Esophagus muscularis mucosa (tissue), 4 donors: Measurements from ENCODE around the gene FADS2.

Experiments used
- EP300 ChIP-seq: sonication (generic); formaldehyde crosslinking; IDR thresholded peaks from one replicate; pipeline ENCODE4 v1.6.1; 2017; ENCODE audit warnings: antibody characterized with exemption
- POLR2A ChIP-seq: fragments of 450-650 bp; IDR thresholded peaks from one replicate; pipeline ENCODE4 v1.6.1; 2017; ENCODE audit warnings: antibody characterized with exemption, moderate library complexity, mild to moderate bottlenecking, low read depth
- POLR2AphosphoS5 ChIP-seq, 2 donors: sonication (generic); formaldehyde crosslinking; IDR thresholded peaks; one replicate each; pipeline ENCODE4 v1.6.1; 2017; ENCODE audit warnings: antibody characterized with exemption in 2 of 2
- TF ChIP-seq, protein P1 (sequence below), 3 experiments: fragments of 200-600 bp in 2 of 3; fragments of 450-650 bp in 1 of 3; sonication (generic) in 2 of 3; IDR thresholded peaks; one replicate each; pipeline ENCODE4 v1.5.1; 2017 to 2019; ENCODE audit warnings: antibody characterized with exemption in 3 of 3, mild to moderate bottlenecking in 2 of 3, moderate library complexity in 1 of 3

- TF ChIP-seq, protein P1, sequence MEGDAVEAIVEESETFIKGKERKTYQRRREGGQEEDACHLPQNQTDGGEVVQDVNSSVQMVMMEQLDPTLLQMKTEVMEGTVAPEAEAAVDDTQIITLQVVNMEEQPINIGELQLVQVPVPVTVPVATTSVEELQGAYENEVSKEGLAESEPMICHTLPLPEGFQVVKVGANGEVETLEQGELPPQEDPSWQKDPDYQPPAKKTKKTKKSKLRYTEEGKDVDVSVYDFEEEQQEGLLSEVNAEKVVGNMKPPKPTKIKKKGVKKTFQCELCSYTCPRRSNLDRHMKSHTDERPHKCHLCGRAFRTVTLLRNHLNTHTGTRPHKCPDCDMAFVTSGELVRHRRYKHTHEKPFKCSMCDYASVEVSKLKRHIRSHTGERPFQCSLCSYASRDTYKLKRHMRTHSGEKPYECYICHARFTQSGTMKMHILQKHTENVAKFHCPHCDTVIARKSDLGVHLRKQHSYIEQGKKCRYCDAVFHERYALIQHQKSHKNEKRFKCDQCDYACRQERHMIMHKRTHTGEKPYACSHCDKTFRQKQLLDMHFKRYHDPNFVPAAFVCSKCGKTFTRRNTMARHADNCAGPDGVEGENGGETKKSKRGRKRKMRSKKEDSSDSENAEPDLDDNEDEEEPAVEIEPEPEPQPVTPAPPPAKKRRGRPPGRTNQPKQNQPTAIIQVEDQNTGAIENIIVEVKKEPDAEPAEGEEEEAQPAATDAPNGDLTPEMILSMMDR (IDR thresholded peaks at IDR 0.05): no peak
- TF ChIP-seq POLR2AphosphoS5 (IDR thresholded peaks at IDR 0.05): no peak
- TF ChIP-seq EP300: no peak
- TF ChIP-seq POLR2A: no peak
These were observed 41.3 kb downstream of the FADS2 start for GRCh38 chr11:61869429-61869707.
